CD4-positive, alpha-beta T cell treated with Interleukin-2 at 100 ng/mL for 4 hours (primary cell): ENCODE measurements around the gene UST.
"Not testable (repeated sequence)": the region's sequence is repeated elsewhere in the genome, so short reads cannot be mapped to it uniquely, and the experiment has no call there.

Source experiments
- DNase-seq: peaks from one replicate; pipeline ENCODE4 v3.0.0-alpha.2; 2020; ENCODE audit warnings: low spot score

Gene UST

DNA sequence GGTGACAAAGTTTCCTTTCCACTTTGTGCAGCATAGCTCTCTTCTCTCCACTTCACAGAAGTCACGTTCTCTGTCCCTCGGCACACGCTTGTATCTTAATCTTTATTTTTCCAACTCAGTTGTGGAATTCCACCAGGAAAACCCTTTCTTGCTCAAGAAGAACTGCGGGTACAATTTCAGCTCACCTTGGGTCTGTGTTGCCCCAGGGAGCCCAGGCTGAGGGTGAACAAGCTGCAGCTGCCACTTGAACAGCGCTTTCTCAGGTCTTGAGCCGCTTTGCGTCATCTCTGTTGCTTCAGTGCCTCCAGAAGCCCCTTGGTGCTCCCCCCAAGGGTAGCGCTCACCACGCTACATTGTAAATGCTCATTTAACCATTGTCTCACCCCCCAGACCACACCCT, 341.5 kb downstream of the UST start:
- no peak for DNase-seq

GRCh38 chr6:149089510-149089909, 342.7 kb downstream of the UST start:
- no peak for DNase-seq

GRCh38 chr6:149090937-149091336, 344.1 kb downstream of the UST start:
- no peak for DNase-seq

GRCh38 chr6:149093643-149094042, 346.8 kb downstream of the UST start:
- no peak for DNase-seq

- DNase-seq = peak; percentile 55
Observed at GRCh38 chr6:149094156-149094555, 347.3 kb downstream of the UST start.

GRCh38 chr6:149094934-149095351, 348.1 kb downstream of the UST start:
- DNase-seq = peak; percentile 91

GRCh38 chr6:149095842-149096241, 349.0 kb downstream of the UST start:
- DNase-seq = peak; percentile 21

DNA sequence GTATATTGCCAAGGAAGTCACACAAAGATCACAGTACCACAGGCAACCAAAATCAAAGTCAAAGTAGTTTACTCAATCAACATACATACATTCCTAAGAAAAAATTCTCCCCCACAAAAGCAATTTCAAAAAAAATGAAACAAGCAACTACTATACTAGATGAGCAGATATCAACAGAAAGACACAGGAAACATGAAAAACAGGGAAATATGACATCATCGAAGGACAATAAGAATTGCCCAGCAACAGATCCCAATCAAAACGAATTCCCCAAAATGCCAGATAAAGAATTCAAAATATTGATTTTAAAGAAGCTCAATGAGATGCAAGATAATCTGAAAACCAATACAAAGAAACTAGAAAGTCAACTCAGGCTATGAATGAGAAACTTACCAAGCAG, 351.0 kb downstream of the UST start:
- no peak for DNase-seq

DNA sequence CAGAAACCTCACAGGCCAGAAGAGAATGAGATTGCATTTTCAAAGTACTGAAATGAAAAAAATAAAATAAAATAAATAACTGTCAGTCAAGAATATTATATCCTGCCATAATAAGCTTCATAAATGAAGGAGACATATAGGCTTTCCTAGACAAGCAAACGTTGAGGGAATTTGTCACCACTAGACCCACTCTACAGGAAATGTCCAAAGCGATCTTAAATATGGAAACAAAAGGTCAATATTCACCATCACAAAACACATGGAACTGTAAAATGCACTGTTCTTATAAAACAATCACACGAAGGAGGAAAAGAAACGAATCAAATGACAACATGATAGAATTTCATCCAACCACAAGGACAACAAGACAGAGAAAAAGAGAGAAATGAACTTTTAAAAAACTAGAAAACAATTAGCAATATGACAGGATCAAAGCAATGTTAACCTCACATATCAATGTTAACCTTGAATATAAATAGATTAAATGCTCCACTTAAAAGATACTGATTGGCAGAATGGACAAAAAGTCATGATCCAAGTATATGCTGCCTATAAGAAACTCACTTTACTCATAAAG, 352.0 kb downstream of the UST start:
- no peak for DNase-seq

DNA sequence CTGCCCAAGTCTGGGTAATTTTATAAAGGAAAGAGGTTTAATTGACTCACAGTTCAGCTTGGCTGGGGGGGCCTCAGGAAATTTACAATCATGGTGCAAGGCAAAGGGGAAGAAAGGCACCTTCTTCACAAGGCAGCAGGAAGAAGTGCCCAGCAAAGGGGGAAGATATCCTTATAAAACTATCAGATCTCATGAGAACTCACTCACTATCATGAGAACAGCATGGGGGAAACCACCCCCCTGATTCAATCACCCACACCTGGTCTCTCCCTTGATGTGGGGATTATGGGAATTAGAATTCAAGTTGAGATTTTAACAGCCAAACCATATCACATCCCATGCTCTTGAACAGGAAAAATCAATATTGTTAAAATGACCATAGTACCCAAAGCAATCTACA, 355.5 kb downstream of the UST start:
- no peak for DNase-seq

GRCh38 chr6:149103950-149104349, 357.1 kb downstream of the UST start:
- DNase-seq = not testable (repeated sequence)

- no peak for DNase-seq
Observed at GRCh38 chr6:149107520-149107919, 360.7 kb downstream of the UST start.

DNA sequence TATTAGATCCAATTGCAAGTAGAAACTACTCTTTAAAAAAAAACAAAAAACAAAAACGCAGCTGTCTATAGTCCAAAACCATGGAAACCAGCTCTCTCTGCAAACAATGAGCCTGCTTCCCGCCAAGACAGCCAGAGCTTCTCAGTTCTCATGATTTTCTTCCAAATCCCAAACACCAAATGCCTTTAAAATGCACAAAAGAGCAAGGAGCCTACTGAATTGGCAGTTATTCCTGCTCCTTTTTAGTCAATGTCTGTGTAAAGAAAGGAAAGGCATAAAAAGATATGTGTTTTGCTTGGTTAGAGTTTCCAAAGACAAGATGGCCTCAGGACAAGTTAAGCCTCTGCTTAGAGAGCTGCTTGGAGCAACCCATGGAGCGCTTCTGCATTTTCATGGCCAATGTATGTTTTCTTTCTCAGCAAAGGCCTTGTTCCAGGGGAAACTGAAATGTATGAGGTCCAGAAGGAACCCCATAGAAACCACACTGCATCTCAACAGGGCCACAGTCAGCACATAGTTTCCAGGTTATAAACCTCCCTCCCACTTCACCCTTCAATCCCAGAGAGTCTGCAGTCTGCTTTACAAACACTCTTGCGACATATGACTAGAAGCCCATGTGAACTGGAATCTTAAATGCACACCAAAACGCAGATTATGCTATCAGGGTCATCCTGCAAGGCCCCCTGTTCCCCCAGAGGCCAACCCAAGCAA, 361.4 kb downstream of the UST start:
- no peak for DNase-seq

DNA sequence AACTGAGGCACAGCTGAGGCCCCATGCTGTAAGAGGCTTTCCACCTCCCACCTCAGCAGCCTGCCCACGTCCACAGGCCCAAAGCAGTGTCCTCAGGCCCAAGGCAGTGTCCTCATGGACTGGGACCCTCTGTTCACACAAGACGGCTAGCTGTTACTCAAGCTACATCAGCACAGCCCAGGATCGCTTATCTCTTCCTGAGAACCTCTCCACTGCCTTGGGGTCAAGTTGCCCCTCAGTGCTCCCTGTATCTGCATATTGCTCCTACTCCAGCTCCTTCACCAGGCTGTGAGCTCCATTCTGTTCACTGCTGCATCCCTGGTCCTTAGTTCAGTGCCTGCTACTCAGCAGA, 361.9 kb downstream of the UST start:
- DNase-seq = no peak

DNA sequence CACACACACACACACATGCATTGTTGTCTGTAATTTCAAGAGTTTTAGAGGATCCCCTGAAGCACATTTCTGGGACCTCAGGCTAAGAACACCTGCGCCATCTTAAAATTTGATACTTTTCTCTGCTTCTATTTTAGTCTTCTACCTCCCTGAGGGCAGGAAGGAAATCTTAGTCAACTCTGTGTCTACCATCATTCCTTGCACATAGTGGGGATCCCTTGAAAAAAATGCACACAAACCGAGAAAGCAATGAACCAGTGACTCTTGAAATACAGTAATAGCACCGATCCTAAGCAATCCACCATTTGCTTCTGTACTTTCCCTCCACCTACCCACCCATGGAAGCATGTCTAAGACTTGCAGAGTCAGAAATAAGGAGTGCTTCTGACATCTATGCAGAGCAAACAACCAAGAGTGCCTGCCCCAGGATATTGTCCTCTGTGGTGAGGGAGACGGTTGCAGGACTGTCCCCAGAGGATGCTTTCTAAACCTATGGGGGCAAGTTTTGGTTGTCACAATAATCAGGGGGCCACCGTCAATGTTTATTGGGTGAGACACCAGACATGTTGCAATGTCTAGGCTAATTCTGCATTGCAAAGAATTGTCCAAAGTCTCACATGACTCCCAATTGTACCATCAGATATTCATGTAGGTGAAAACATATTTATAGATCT, 362.7 kb downstream of the UST start:
- no peak for DNase-seq

DNA sequence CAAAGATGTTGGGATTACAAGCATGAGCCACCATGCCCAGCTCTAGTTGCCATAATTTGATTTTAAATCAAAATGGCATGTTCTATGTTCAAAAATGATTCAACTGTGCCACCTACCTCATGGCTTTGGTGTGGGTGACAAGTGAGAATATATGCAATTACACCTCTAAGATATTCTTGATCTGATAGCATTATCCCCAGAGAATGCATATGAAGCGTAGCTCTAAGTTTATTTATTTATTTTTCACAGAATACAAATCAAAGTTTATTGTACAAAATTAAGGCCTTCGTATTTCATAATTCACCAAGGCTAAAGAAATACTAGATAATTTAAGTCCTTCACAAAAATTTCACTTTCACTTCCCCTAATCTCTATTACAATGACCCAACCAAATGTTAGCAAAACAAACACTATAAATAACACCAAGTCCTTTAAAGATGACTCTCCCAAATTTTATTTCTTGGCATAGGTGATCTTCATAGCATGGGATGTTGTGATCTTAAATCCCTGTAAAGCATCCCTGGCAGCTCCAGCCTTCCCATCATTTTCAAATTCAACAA, 364.8 kb downstream of the UST start:
- no peak for DNase-seq

DNA sequence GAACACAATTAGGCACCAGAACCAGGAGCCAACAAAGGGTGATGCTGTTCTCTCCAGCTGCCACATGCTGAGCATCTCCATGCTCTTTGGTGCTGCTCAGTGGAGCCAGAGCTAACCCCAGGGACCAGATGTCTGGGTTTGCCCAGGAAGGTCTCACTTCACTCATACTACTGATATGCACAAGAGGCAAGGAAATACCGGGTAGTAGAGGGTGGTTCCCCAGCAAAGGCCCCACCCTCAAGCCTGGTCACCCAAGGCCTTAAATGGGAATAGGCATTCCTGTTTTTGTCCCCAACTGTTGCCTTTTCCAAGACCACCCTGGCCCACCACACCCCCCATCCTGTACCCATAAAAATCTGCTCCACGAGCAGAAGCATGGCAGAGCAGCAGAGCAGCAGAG, 366.1 kb downstream of the UST start:
- no peak for DNase-seq

GRCh38 chr6:149114167-149114566, 367.3 kb downstream of the UST start:
- no peak for DNase-seq

- no peak for DNase-seq
Observed at GRCh38 chr6:149118737-149119653, 372.2 kb downstream of the UST start.

DNA sequence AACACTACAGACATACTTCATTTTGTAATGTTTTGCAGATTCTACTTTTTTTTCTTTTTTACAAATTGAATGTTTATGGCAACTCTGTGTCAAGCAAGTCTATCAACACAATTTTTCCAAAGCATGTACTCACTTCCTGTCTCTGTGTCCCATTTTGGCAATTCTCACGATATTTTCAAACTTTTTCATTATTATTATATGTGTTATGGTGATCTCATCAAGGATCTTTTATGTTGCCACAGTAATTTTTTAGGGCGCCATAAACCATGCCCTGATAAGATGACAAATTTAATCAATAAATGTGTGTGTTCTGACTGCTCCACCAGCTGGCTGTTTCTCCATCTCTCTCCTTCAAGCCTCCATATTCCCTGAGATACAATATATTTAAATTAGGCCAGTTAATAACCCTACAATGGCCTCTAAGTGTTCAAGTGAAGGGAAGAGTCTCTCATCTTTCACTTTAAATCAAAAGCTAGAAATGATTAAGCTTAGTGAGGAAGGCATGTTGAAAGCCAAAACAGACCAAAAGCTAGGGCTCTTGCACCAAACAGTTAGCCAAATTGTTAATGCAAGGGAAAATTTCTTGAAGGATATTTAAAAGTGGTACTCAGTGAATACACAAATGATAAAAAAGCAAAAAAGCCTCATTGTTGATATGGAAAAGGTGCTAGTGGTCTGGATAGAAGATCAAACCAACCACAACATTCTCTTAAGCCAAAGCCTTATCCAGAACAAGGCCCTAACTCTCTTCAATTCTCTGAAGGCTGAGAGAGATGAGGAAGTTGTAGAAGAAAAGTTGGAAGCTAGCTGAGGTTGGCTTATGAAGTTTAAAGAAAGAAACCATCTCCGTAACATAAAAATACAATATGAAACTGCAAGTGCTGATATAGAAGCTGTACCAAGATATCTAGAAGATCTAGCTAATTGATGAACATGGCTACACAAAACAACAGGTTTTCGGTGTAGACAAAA, 376.3 kb downstream of the UST start:
- no peak for DNase-seq

DNA sequence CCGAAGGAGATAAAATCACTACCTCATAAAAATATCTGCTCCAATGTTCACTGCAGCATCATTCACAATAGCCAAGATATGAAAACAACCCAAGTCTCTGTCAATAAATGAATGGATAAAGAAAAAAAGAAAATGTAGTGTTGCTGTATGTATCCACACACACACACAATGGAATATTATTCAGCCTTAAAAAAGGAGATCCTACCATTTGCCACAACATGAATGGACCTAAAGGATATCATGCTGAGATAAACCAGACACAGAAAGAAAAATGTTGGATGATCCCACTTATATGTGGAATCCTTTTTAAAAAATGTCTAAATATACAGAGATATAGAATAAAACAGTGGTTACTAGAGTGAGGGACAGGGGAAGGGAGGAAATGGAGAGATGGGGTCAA, 378.5 kb downstream of the UST start:
- no peak for DNase-seq
